ENCODE data around the gene SFT2D3. TPM values are rescaled to one million over a fixed set of nuclear protein-coding genes. Genes with fewer than 3 reads are reported as not detected.

Gene SFT2D3
- total RNA-seq, 1 donor: 5.8 TPM

- H3K9me3 ChIP-seq (ENCODE audit: low read depth, low read length): no peaks in the 10 kb centered on the region
- no peaks in the 10 kb centered on the region for H3K79me2 ChIP-seq (ENCODE audit: insufficient read depth, low read length)
- H3K4me1 ChIP-seq (ENCODE audit: insufficient read depth, low read length): peaks cover 4% of the 10 kb centered on the region
- H2AFZ ChIP-seq (ENCODE audit: low read length): no peak overlapping the region
- TF ChIP-seq CTCF (IDR thresholded peaks at IDR 0.05; ENCODE audit: extremely low read depth, low read depth, low read length): no peak
- no peak overlapping the region for H3K4me2 ChIP-seq (ENCODE audit: insufficient read depth, low read length)
- no peak for DNase-seq (ENCODE audit: insufficient read length, low spot score, missing footprints)
- no peak overlapping the region for H3K27ac ChIP-seq (ENCODE audit: low read depth, low read length)
- H3K4me3 ChIP-seq (ENCODE audit: insufficient read depth, low read length): no peak overlapping the region
- H3K27me3 ChIP-seq (ENCODE audit: insufficient read depth, low read length): no peaks in the 10 kb centered on the region
- no peaks in the 10 kb centered on the region for H4K20me1 ChIP-seq (ENCODE audit: insufficient read depth, low read length)
- H3K36me3 ChIP-seq (ENCODE audit: insufficient read depth, low read length): peaks cover 7% of the 10 kb centered on the region
Measured at GRCh38 chr2:127753374-127753773, 52.1 kb downstream of the SFT2D3 start.

GRCh38 chr2:127754186-127754585 lies 52.9 kb downstream of the SFT2D3 start:
- Histone ChIP-seq H3K79me2 (ENCODE audit: insufficient read depth, low read length) (no peaks in the 10 kb centered on the region), H3K36me3 (ENCODE audit: insufficient read depth, low read length) (peaks cover 4% of the 10 kb centered on the region), H4K20me1 (ENCODE audit: insufficient read depth, low read length) (no peaks in the 10 kb centered on the region), H3K27me3 (ENCODE audit: insufficient read depth, low read length) (no peaks in the 10 kb centered on the region), H3K4me1 (ENCODE audit: insufficient read depth, low read length) (peaks cover 4% of the 10 kb centered on the region), H3K9me3 (ENCODE audit: low read depth, low read length) (no peaks in the 10 kb centered on the region), H3K27ac (ENCODE audit: low read depth, low read length) (no peak overlapping the region), H3K4me3 (ENCODE audit: insufficient read depth, low read length) (no peak overlapping the region), H2AFZ (ENCODE audit: low read length) (no peak overlapping the region), H3K4me2 (ENCODE audit: insufficient read depth, low read length) (no peak overlapping the region)
- no peak for TF ChIP-seq CTCF (IDR thresholded peaks at IDR 0.05; ENCODE audit: extremely low read depth, low read depth, low read length)
- no peak for DNase-seq (ENCODE audit: insufficient read length, low spot score, missing footprints)

Other genes with a start within 250 kb of the SFT2D3 start
- gene IWS1, start 175.0 kb upstream of the SFT2D3 start, total RNA-seq: 28.3 and 36.6 TPM in 2 replicates
- under 0.01 TPM in 2 replicates for gene MYO7B, start 165.8 kb upstream of the SFT2D3 start, total RNA-seq
- gene GPR17, start 55.3 kb upstream of the SFT2D3 start, total RNA-seq: not detected in 2 replicates
- gene LIMS2, start 26.0 kb upstream of the SFT2D3 start, total RNA-seq: 11.2 and 14.8 TPM in 2 replicates
- gene WDR33, start 109.7 kb downstream of the SFT2D3 start, total RNA-seq: 25.7 and 29.8 TPM in 2 replicates
- gene POLR2D, start 156.7 kb downstream of the SFT2D3 start, total RNA-seq: 13.0 and 15.9 TPM in 2 replicates
- gene AMMECR1L, start 184.5 kb downstream of the SFT2D3 start, total RNA-seq: 15.0 and 15.6 TPM in 2 replicates

Data from osteoblast (primary cell).